GM12878 (cell line): ENCODE results near the gene IPCEF1. TPM values are rescaled to one million over a fixed set of nuclear protein-coding genes. Genes with fewer than 3 reads are reported as not detected.
A peak's percentile ranks its signal among the peaks of the same experiment; 100 is the strongest.

ENCODE experiments used
- ATAC-seq: fragments of 200-7000 bp; cut with Tn5 transposase; 3 replicates; pipeline ENCODE4 v1.9.1; 2020; ENCODE audit warnings: mild to moderate bottlenecking, moderate library complexity
- BruUV-seq: library from RNA; stranded (reverse); fragments of 400-500 nt; replicated peaks from 2 replicates; lab custom pipeline; 2021; lab: Mats Ljungman, UMichigan
- CTCF ChIA-PET: fragments of 300-600 bp; sonication (Branson Sonifier 250); formaldehyde crosslinking; extraction: SDS; loops from one replicate; lab custom pipeline; 2021; ENCODE audit warnings: inconsistent platforms; lab: Yijun Ruan, JAX
- POLR2A ChIA-PET: fragments of 350-600 bp; formaldehyde crosslinking; extraction: SDS; loops from one replicate; lab custom pipeline; 2021; ENCODE audit warnings: inconsistent platforms; lab: Charles Lee
- RAD21 ChIA-PET: fragments of 300-600 bp; sonication (Branson Sonifier 250); formaldehyde crosslinking; loops from one replicate; lab custom pipeline; 2023; ENCODE audit warnings: antibody characterized with exemption; ENCODE audit not compliant: unreplicated experiment; lab: Charles Lee
- SMC1A ChIA-PET: fragments of 300-600 bp; sonication (Branson Sonifier 250); formaldehyde crosslinking; loops from one replicate; lab custom pipeline; 2023; ENCODE audit not compliant: unreplicated experiment, uncharacterized antibody; lab: Charles Lee
- DNase-seq: peaks from one replicate; pipeline ENCODE4 v3.0.0-alpha.2; 2011; ENCODE audit warnings: low read depth, low spot score
- FAIRE-seq: peaks from 3 replicates; lab custom pipeline; 2011; peaks lifted over from hg19 to GRCh38; lab: Jason Lieb, UNC
- H2AFZ ChIP-seq: 2 replicates; pipeline ENCODE4 v1.6.0; 2011; ENCODE audit warnings: low read depth, low read length, control low read depth; ENCODE audit not compliant: control insufficient read depth
- H3K27ac ChIP-seq: 2 replicates; pipeline ENCODE4 v1.5.1; 2011; ENCODE audit warnings: control low read depth; ENCODE audit not compliant: control insufficient read depth, insufficient read depth
- H3K27me3 ChIP-seq, 2 experiments: replicated peaks in 1 of 2; 2 replicates each; pipeline versions ENCODE4 v1.6.0 to v1.6.1; 2011; ENCODE audit warnings: low read length in 1 of 2; ENCODE audit not compliant: control insufficient read depth in 2 of 2, insufficient read depth in 2 of 2
- H3K36me3 ChIP-seq, 2 experiments: 2 replicates each; pipeline ENCODE4 v1.5.1; 2011; ENCODE audit warnings: low read length in 1 of 2; ENCODE audit not compliant: control insufficient read depth in 2 of 2, insufficient read depth in 2 of 2
- H3K4me1 ChIP-seq: 2 replicates; pipeline ENCODE4 v1.6.1; 2011; ENCODE audit warnings: mild to moderate bottlenecking, low read length, moderate library complexity, mixed read lengths; ENCODE audit not compliant: control insufficient read depth, insufficient read depth
- H3K4me2 ChIP-seq: 2 replicates; pipeline ENCODE4 v1.6.0; 2011; ENCODE audit warnings: control low read depth; ENCODE audit not compliant: control insufficient read depth, insufficient read depth
- H3K4me3 ChIP-seq: fragments of 200-600 bp; sonication (generic); 2 replicates; pipeline ENCODE4 v1.5.1; 2016
- H3K79me2 ChIP-seq: 2 replicates; pipeline ENCODE4 v1.6.0; 2011; ENCODE audit warnings: low read length; ENCODE audit not compliant: control insufficient read depth, insufficient read depth
- H3K9ac ChIP-seq: 2 replicates; pipeline ENCODE4 v1.8.0; 2011; ENCODE audit warnings: low read length, control low read depth, mixed read lengths; ENCODE audit not compliant: control insufficient read depth, insufficient read depth
- H3K9me3 ChIP-seq: replicated peaks from 3 replicates; pipeline ENCODE4 v1.5.1; 2011; ENCODE audit warnings: mild to moderate bottlenecking, low read length; ENCODE audit not compliant: control insufficient read depth, insufficient read depth
- H4K20me1 ChIP-seq: 2 replicates; pipeline ENCODE4 v1.6.0; 2011; ENCODE audit not compliant: control insufficient read depth, insufficient read depth
- E2F8 ChIP-seq: fragments of 450-650 bp; IDR thresholded peaks from 2 replicates; pipeline ENCODE4 v1.6.1; 2018; ENCODE audit warnings: mild to moderate bottlenecking, low read depth, moderate library complexity; ENCODE audit not compliant: partially characterized antibody
- EP300 ChIP-seq, 2 experiments: fragments of 150-350 bp in 1 of 2; IDR thresholded peaks; 2 replicates each; pipeline ENCODE4 v1.6.1; 2011 to 2012; ENCODE audit warnings: low read depth in 2 of 2, low read length in 2 of 2, borderline replicate concordance in 1 of 2, improper control_type of control experiment in 1 of 2, inconsistent platforms in 1 of 2; ENCODE audit not compliant: control insufficient read depth in 1 of 2
- LARP7 ChIP-seq: fragments of 450-650 bp; IDR thresholded peaks from 2 replicates; pipeline ENCODE4 v1.6.1; 2017; ENCODE audit warnings: mild to moderate bottlenecking
- MTA2 ChIP-seq: fragments of 450-650 bp; IDR thresholded peaks from 2 replicates; pipeline ENCODE4 v1.6.1; 2016; ENCODE audit warnings: low read depth, mild to moderate bottlenecking, moderate library complexity
- MXI1 ChIP-seq: fragments of 150-350 bp; IDR thresholded peaks from 2 replicates; pipeline ENCODE4 v1.6.1; 2011; ENCODE audit warnings: low read depth, mild to moderate bottlenecking, inconsistent platforms, low read length, improper control_type of control experiment
- PAX5 ChIP-seq: IDR thresholded peaks from 2 replicates; pipeline ENCODE4 v1.6.1; 2011; ENCODE audit warnings: low read depth, low read length, borderline replicate concordance
- POU2F2 ChIP-seq: IDR thresholded peaks from 3 replicates; pipeline ENCODE4 v1.6.1; 2011; ENCODE audit warnings: low read depth, mild to moderate bottlenecking, low read length, borderline replicate concordance
- SPI1 ChIP-seq: IDR thresholded peaks from 2 replicates; pipeline ENCODE4 v1.6.1; 2011; ENCODE audit warnings: low read depth, mild to moderate bottlenecking, low read length, moderate library complexity, borderline replicate concordance; ENCODE audit not compliant: insufficient read depth
- SRF ChIP-seq, 2 experiments: IDR thresholded peaks; 2 replicates each; pipeline ENCODE4 v1.6.1; 2011; ENCODE audit warnings: low read depth in 2 of 2, low read length in 2 of 2, mild to moderate bottlenecking in 1 of 2, moderate library complexity in 1 of 2
- STAT3 ChIP-seq: IDR thresholded peaks from 2 replicates; pipeline ENCODE4 v1.6.1; 2011; ENCODE audit warnings: low read depth, low read length, improper control_type of control experiment
- ZNF217 ChIP-seq: fragments of 450-650 bp; IDR thresholded peaks from 2 replicates; pipeline ENCODE4 v1.6.1; 2017; ENCODE audit warnings: antibody characterized with exemption, mild to moderate bottlenecking
- ZNF384 ChIP-seq: IDR thresholded peaks from 2 replicates; pipeline ENCODE4 v1.6.1; 2012; ENCODE audit warnings: low read depth, mild to moderate bottlenecking, low read length, improper control_type of control experiment, borderline replicate concordance
- ZNF592 ChIP-seq: fragments of 450-650 bp; IDR thresholded peaks from 2 replicates; pipeline ENCODE4 v1.6.1; 2017; ENCODE audit warnings: mild to moderate bottlenecking, moderate library complexity
- WGBS: methylation state at CpG from one replicate; pipeline ENCODE4 v1.1.6; 2016; ENCODE audit warnings: low lambda C conversion rate; ENCODE audit not compliant: insufficient replicate concordance, insufficient coverage; ENCODE audit errors: missing lambda C conversion rate; 5-methylcytosine and 5-hydroxymethylcytosine counted together
- in situ Hi-C: fragments of 300-500 bp; cut with MboI; formaldehyde crosslinking; loops from 9 replicates; pipeline ENCODE4 v1.14.3; 2018; ENCODE audit warnings: mixed read lengths
- intact Hi-C: fragments of 100-400 bp; cut with micrococcal nuclease; formaldehyde crosslinking; loops from one replicate; pipeline ENCODE4 v1.14.2; 2022; ENCODE audit not compliant: unreplicated experiment
- polyA plus RNA-seq, 11 experiments: library from polyadenylated mRNA; depleted of rRNA in 4 of 11; unstranded in 6 of 11; stranded (reverse) in 5 of 11; fragments of >200 nt; fragmentation: Nextera tagmentation in 4 of 11; fragmentation: Illumina TruSeq in 1 of 11; extraction: Ambion mirVana in 4 of 11; extraction: Trizol in 1 of 11; gene quantifications; 1 replicate in 1 of 11; 2 replicates in 10 of 11; pipeline versions ENCODE4 v1.2.1 to v1.2.3, GENCODE V29; 2011 to 2016; ENCODE audit warnings: inconsistent platforms in 2 of 11, missing spikeins in 2 of 11, low read depth in 1 of 11
- total RNA-seq, 4 experiments: library from RNA; depleted of rRNA in 3 of 4; stranded (reverse); fragments of >200 nt in 3 of 4; fragmentation: Illumina TruSeq in 1 of 4; extraction: Trizol in 1 of 4; gene quantifications; 2 replicates each; pipeline versions ENCODE4 v1.2.1 to v1.2.3, GENCODE V29; 2013 to 2021

The IPCEF1 gene
- total and polyA plus RNA-seq, 10 of the 15 experiments (the other 5 are each of a cell fraction or from before 2014, with no cell fraction given): 1.3 to 137 (median 4.2) TPM

GRCh38 chr6:154301839-154302752, 54.5 kb downstream of the IPCEF1 start:
- H3K27ac ChIP-seq: peak overlapping the region; percentile 36; the same call in 1 of the 2 replicates
- H3K4me1 ChIP-seq: peaks cover 23% of the 10 kb centered on the region
- in situ Hi-C loops: no loop called here
- ChIA-PET CTCF (interaction anchor here (1.4 kb wide), 1 partner anchor 68 kb away, joined by 5 read pairs; no protein-coding TSS in a partner anchor), RAD21 (interaction anchor here (0.6 to 1.4 kb wide), 5 partner anchors 25 to 901 kb away, joined by 3 to 4 read pairs (median 3); no protein-coding TSS in a partner anchor), SMC1A (no interaction called here), POLR2A (interaction anchor here (0.7 kb wide), 1 partner anchor 472 kb away, joined by 3 read pairs; no protein-coding TSS in a partner anchor)
- H3K4me2 ChIP-seq: peak overlapping the region; percentile 69; the same call in 1 of the 2 replicates
- DNase-seq (peak; percentile 90), ATAC-seq (peak; percentile 95), FAIRE-seq (peak; percentile 77)
- H3K4me3 ChIP-seq: no peak overlapping the region
- no peak overlapping the region for H2AFZ ChIP-seq
- peaks cover 3% of the 10 kb centered on the region; the same call in 1 of the 3 replicates for H3K9me3 ChIP-seq
- no peaks in the 10 kb centered on the region for H3K79me2 ChIP-seq
- 32% methylated on average over 10 of the region's 10 CpGs for WGBS
- no peaks in the 10 kb centered on the region for H3K27me3 ChIP-seq
- BruUV-seq: no TSS peak
- H3K36me3 ChIP-seq: no peaks in the 10 kb centered on the region
- H4K20me1 ChIP-seq: no peaks in the 10 kb centered on the region
- H3K9ac ChIP-seq: no peak overlapping the region
- intact Hi-C loops: loop anchor here (2.0 to 5.0 kb wide), 2 partner anchors 53 to 305 kb away; no protein-coding TSS in a partner anchor
- TF ChIP-seq EP300 (IDR thresholded peaks at IDR 0.05; ENCODE audit: borderline replicate concordance in 1 of 2, control insufficient read depth in 1 of 2, low read depth in 2 of 2, low read length in 2 of 2) (peak; percentile 87 to 96), POU2F2 (peak; percentile 89; the same call in 2 of the 3 replicates), MXI1 (no peak), ZNF384 (no peak), SRF (IDR thresholded peaks at IDR 0.05; ENCODE audit: low read depth in 2 of 2, low read length in 2 of 2) (peak in 1 of 2 experiments; percentile 74; a peak in 1 of 4 replicates), ZNF592 (no peak), LARP7 (no peak), ZNF217 (peak; percentile 88; the same call in 1 of the 2 replicates), MTA2 (peak; percentile 95), PAX5 (peak; percentile 92), E2F8 (no peak), SPI1 (peak; percentile 100), STAT3 (no peak)
